H1 (cell line): ENCODE measurements around the gene NPNT. TPM values are rescaled to one million over a fixed set of nuclear protein-coding genes. Genes with fewer than 3 reads are reported as not detected.

ENCODE experiments used
- CTCF ChIA-PET: fragments of 300-600 bp; sonication (Branson Sonifier 250); formaldehyde crosslinking; loops from one replicate; lab custom pipeline; 2021; ENCODE audit not compliant: partially characterized antibody; lab: Charles Lee
- POLR2A ChIA-PET: fragments of 300-600 bp; sonication (Branson Sonifier 250); formaldehyde crosslinking; loops from one replicate; lab custom pipeline; 2021; ENCODE audit warnings: inconsistent platforms; ENCODE audit not compliant: partially characterized antibody; lab: Charles Lee
- DNase-seq, 2 experiments: peaks; one replicate each; pipeline versions ENCODE4 v3.0.0 to v3.0.0-alpha.2; 2010 to 2022; ENCODE audit warnings: low spot score in 2 of 2, low read depth in 1 of 2, mixed read lengths in 1 of 2
- FAIRE-seq: peaks from 2 replicates; lab custom pipeline; 2011; peaks lifted over from hg19 to GRCh38; lab: Jason Lieb, UNC
- H2AFZ ChIP-seq: 2 replicates; pipeline ENCODE4 v1.8.1; 2012; ENCODE audit warnings: low read length, inconsistent platforms
- H2AK5ac ChIP-seq: 2 replicates; pipeline ENCODE4 v1.6.1; 2013; ENCODE audit warnings: low read depth, low read length
- H2BK120ac ChIP-seq: replicated peaks from 2 replicates; pipeline ENCODE3; 2013; ENCODE audit warnings: low read depth, low read length, inconsistent platforms
- H2BK12ac ChIP-seq: 2 replicates; pipeline ENCODE4 v1.6.1; 2013; ENCODE audit warnings: low read depth, low read length
- H2BK15ac ChIP-seq: 2 replicates; pipeline ENCODE4 v1.6.1; 2013; ENCODE audit warnings: low read length
- H2BK20ac ChIP-seq: 2 replicates; pipeline ENCODE4 v1.6.1; 2013; ENCODE audit warnings: low read length
- H2BK5ac ChIP-seq: 2 replicates; pipeline ENCODE4 v1.6.1; 2013; ENCODE audit warnings: low read depth, low read length
- H3K14ac ChIP-seq: 2 replicates; pipeline ENCODE4 v1.6.1; 2013; ENCODE audit warnings: inconsistent platforms; ENCODE audit not compliant: insufficient read length
- H3K18ac ChIP-seq: 2 replicates; pipeline ENCODE4 v1.6.1; 2013; ENCODE audit warnings: low read length; ENCODE audit errors: extremely low read depth
- H3K23ac ChIP-seq: 2 replicates; pipeline ENCODE4 v1.6.1; 2013; ENCODE audit warnings: inconsistent platforms; ENCODE audit not compliant: insufficient read length
- H3K23me2 ChIP-seq: 2 replicates; pipeline ENCODE4 v1.6.1; 2013; ENCODE audit warnings: low read depth, low read length
- H3K27ac ChIP-seq: 2 replicates; pipeline ENCODE4 v1.6.1; 2011; ENCODE audit warnings: low read depth, low read length, inconsistent platforms
- H3K27me3 ChIP-seq, 4 experiments: replicated peaks in 1 of 4; 1 replicate in 1 of 4; 2 replicates in 3 of 4; pipeline versions ENCODE4 v1.6.1 to v1.8.1; 2011 to 2013; ENCODE audit warnings: low read length in 3 of 4, mild to moderate bottlenecking in 3 of 4, inconsistent platforms in 2 of 4, mixed read lengths in 2 of 4, moderate library complexity in 1 of 4; ENCODE audit not compliant: control insufficient read depth in 3 of 4, insufficient read depth in 3 of 4; ENCODE audit errors: extremely low read depth in 1 of 4
- H3K36me3 ChIP-seq, 4 experiments: 2 replicates each; pipeline versions ENCODE4 v1.6.1 to v1.8.1; 2011 to 2013; ENCODE audit warnings: mild to moderate bottlenecking in 4 of 4, low read length in 3 of 4, moderate library complexity in 2 of 4, control low read depth in 1 of 4, inconsistent platforms in 1 of 4; ENCODE audit not compliant: insufficient read depth in 4 of 4, control insufficient read depth in 2 of 4
- H3K4ac ChIP-seq: replicated peaks from 2 replicates; pipeline ENCODE3; 2013; ENCODE audit warnings: low read length, low read depth, mixed read lengths, inconsistent platforms; ENCODE audit not compliant: insufficient read length
- H3K4me1 ChIP-seq, 4 experiments: replicated peaks in 1 of 4; 1 replicate in 1 of 4; 2 replicates in 3 of 4; pipeline versions ENCODE4 v1.6.1 to v1.8.1; 2011 to 2013; ENCODE audit warnings: low read length in 3 of 4, inconsistent platforms in 2 of 4, mixed read lengths in 1 of 4; ENCODE audit not compliant: insufficient read depth in 4 of 4, control insufficient read depth in 3 of 4
- H3K4me2 ChIP-seq, 2 experiments: 2 replicates each; pipeline versions ENCODE4 v1.6.1 to v1.8.1; 2011 to 2013; ENCODE audit warnings: low read depth in 2 of 2, low read length in 2 of 2, control low read depth in 1 of 2, inconsistent platforms in 1 of 2, mild to moderate bottlenecking in 1 of 2; ENCODE audit not compliant: insufficient read depth in 1 of 2
- H3K4me3 ChIP-seq, 4 experiments: fragments of 200-600, 300-600 bp in 1 of 4; sonication (generic), shearing (Covaris generic), sonication (Bioruptor Twin) in 1 of 4; 2 replicates each; pipeline versions ENCODE4 v1.5.1 to v1.8.1; 2011 to 2016; ENCODE audit warnings: low read length in 4 of 4, low read depth in 3 of 4, control low read depth in 2 of 4, inconsistent platforms in 2 of 4, mild to moderate bottlenecking in 2 of 4, mixed read lengths in 1 of 4, moderate library complexity in 1 of 4; ENCODE audit not compliant: insufficient read depth in 2 of 4; ENCODE audit errors: extremely low read depth in 1 of 4
- H3K56ac ChIP-seq: replicated peaks from 2 replicates; pipeline ENCODE3; 2013; ENCODE audit warnings: low read depth, mild to moderate bottlenecking, mixed read lengths, low read length, inconsistent platforms; ENCODE audit not compliant: insufficient read length
- H3K79me1 ChIP-seq: 2 replicates; pipeline ENCODE4 v1.6.1; 2013; ENCODE audit warnings: low read depth, low read length, control low read depth
- H3K79me2 ChIP-seq, 2 experiments: 2 replicates each; pipeline versions ENCODE4 v1.6.1 to v1.8.1; 2012 to 2013; ENCODE audit warnings: low read length in 2 of 2, mild to moderate bottlenecking in 2 of 2, inconsistent platforms in 1 of 2; ENCODE audit not compliant: insufficient read depth in 2 of 2, control insufficient read depth in 1 of 2
- H3K9ac ChIP-seq, 4 experiments: replicated peaks in 1 of 4; 1 replicate in 1 of 4; 2 replicates in 3 of 4; pipeline versions ENCODE4 v1.6.1 to v1.8.1; 2011 to 2013; ENCODE audit warnings: low read depth in 3 of 4, low read length in 3 of 4, control low read depth in 2 of 4, mild to moderate bottlenecking in 2 of 4, moderate library complexity in 2 of 4, inconsistent platforms in 1 of 4; ENCODE audit errors: extremely low read depth in 1 of 4
- H3K9me3 ChIP-seq, 2 experiments: 2 replicates each; pipeline versions ENCODE4 v1.6.1 to v1.8.1; 2012 to 2013; ENCODE audit warnings: mild to moderate bottlenecking in 2 of 2, moderate library complexity in 2 of 2, control low read depth in 1 of 2, inconsistent platforms in 1 of 2, low read depth in 1 of 2, low read length in 1 of 2, mixed read lengths in 1 of 2; ENCODE audit not compliant: insufficient read depth in 2 of 2
- H4K20me1 ChIP-seq, 2 experiments: replicated peaks in 1 of 2; 2 replicates each; pipeline versions ENCODE3 to v1.8.1; 2011 to 2013; ENCODE audit warnings: inconsistent platforms in 2 of 2, low read length in 2 of 2, mild to moderate bottlenecking in 1 of 2; ENCODE audit not compliant: insufficient read depth in 2 of 2, control insufficient read depth in 1 of 2
- H4K5ac ChIP-seq: 2 replicates; pipeline ENCODE4 v1.6.1; 2013; ENCODE audit warnings: low read length, low read depth, mixed read lengths, inconsistent platforms; ENCODE audit not compliant: insufficient read length
- H4K8ac ChIP-seq: 2 replicates; pipeline ENCODE4 v1.8.0; 2013; ENCODE audit warnings: mild to moderate bottlenecking, moderate library complexity, low read length, inconsistent platforms; ENCODE audit not compliant: insufficient read depth; ENCODE audit errors: extremely low read depth
- H4K91ac ChIP-seq: replicated peaks from 2 replicates; pipeline ENCODE3; 2013; ENCODE audit warnings: low read length, mixed read lengths, inconsistent platforms; ENCODE audit not compliant: insufficient read length
- ASH2L ChIP-seq: fragments of 200-600, 300-600 bp; sonication (generic); IDR thresholded peaks from one replicate; pipeline ENCODE4 v1.7.1; 2017; ENCODE audit warnings: low read length
- BACH1 ChIP-seq: IDR thresholded peaks from 2 replicates; pipeline ENCODE4 v1.6.1; 2012; ENCODE audit warnings: low read length, improper control_type of control experiment
- CREB1 ChIP-seq: IDR thresholded peaks from 2 replicates; pipeline ENCODE4 v1.6.1; 2012; ENCODE audit warnings: inconsistent platforms
- HDAC2 ChIP-seq, 2 experiments: fragments of 300-600 bp in 1 of 2; sonication (generic) in 1 of 2; IDR thresholded peaks; 2 replicates each; pipeline ENCODE4 v1.6.1; 2011 to 2012; ENCODE audit warnings: low read depth in 2 of 2, low read length in 2 of 2, mild to moderate bottlenecking in 2 of 2, moderate library complexity in 2 of 2, borderline replicate concordance in 1 of 2, inconsistent platforms in 1 of 2
- JUN ChIP-seq: IDR thresholded peaks from 2 replicates; pipeline ENCODE4 v1.6.1; 2011; ENCODE audit warnings: low read depth, mild to moderate bottlenecking, improper control_type of control experiment, low read length
- KDM4A ChIP-seq: IDR thresholded peaks from one replicate; pipeline ENCODE4 v1.7.1; 2012; ENCODE audit warnings: low read depth, mild to moderate bottlenecking, moderate library complexity, low read length, inconsistent platforms; ENCODE audit not compliant: severe bottlenecking
- KDM5A ChIP-seq: fragments of 200-600 bp; IDR thresholded peaks from 2 replicates; pipeline ENCODE4 v1.7.1; 2012; ENCODE audit warnings: mild to moderate bottlenecking, low read length, inconsistent platforms, mixed read lengths
- POLR2AphosphoS5 ChIP-seq: IDR thresholded peaks from 2 replicates; pipeline ENCODE4 v1.6.1; 2011; ENCODE audit warnings: low read depth, low read length
- SAP30 ChIP-seq: fragments of 300-600 bp; sonication (generic); IDR thresholded peaks from 2 replicates; pipeline ENCODE4 v1.7.1; 2012; ENCODE audit warnings: low read length, moderate library complexity, mild to moderate bottlenecking, inconsistent platforms; ENCODE audit not compliant: insufficient read depth, insufficient replicate concordance
- SRF ChIP-seq: IDR thresholded peaks from 2 replicates; pipeline ENCODE4 v1.6.1; 2011; ENCODE audit warnings: mild to moderate bottlenecking, low read depth, low read length, moderate library complexity
- SUZ12 ChIP-seq: fragments of 200-600 bp; sonication (generic); IDR thresholded peaks from 2 replicates; pipeline ENCODE4 v1.6.1; 2012; ENCODE audit warnings: mild to moderate bottlenecking, inconsistent platforms, low read length, moderate library complexity, mixed read lengths
- TAF7 ChIP-seq: optimal IDR thresholded peaks from 2 replicates; pipeline ENCODE3; 2011; ENCODE audit warnings: low read depth, mild to moderate bottlenecking, inconsistent platforms, low read length, moderate library complexity, borderline replicate concordance
- whole genome bisulfite sequencing, 2 experiments: shearing (Covaris generic) in 1 of 2; methylation state at CpG; one replicate each; pipeline versions ENCODE4 v1.1.6 to v1.1.7; 2013 to 2015; ENCODE audit warnings: low lambda C conversion rate in 2 of 2, mixed read lengths in 2 of 2, inconsistent platforms in 1 of 2, low coverage in 1 of 2, missing lambda C conversion rate in 1 of 2; ENCODE audit not compliant: insufficient replicate concordance in 2 of 2, insufficient coverage in 1 of 2, insufficient read length in 1 of 2; ENCODE audit errors: extremely low coverage in 1 of 2, missing lambda C conversion rate in 1 of 2; 5-methylcytosine and 5-hydroxymethylcytosine counted together
- polyA plus RNA-seq, 7 experiments: library from polyadenylated mRNA; depleted of rRNA in 3 of 7; stranded (reverse) in 5 of 7; unstranded in 2 of 7; fragments of >200 nt in 5 of 7; fragments of 200-250 nt in 2 of 7; gene quantifications; 1 replicate in 5 of 7; 2 replicates in 1 of 7; 4 replicates in 1 of 7; pipeline versions ENCODE4 v1.2.1 to v1.2.3, GENCODE V29; 2011 to 2013; ENCODE audit warnings: missing spikeins in 2 of 7, mixed read lengths in 2 of 7
- total RNA-seq: library from RNA; stranded (reverse); fragmentation: NEBNext Ultra II Directional; extraction: Animal tissue kit (Norgen Biotek cat#: 25700); gene quantifications from 2 replicates; pipeline ENCODE4 v1.2.1, GENCODE V29; 2021

NPNT gene
- total and polyA plus RNA-seq, 2 of the 8 experiments (the other 6 are each of a cell fraction or from before 2014, with no cell fraction given) = 0.24 to 0.97 TPM

GRCh38 chr4:105896984-105897775 lies 1.9 kb downstream of the NPNT start:
- Histone ChIP-seq H3K23ac (no peak overlapping the region), H3K79me2 (no peaks in the 10 kb centered on the region), H3K4me1 (peaks cover 0 to 9% (median 5%) of the 10 kb centered on the region in 4 experiments; a peak in 4 of 7 replicates), H2AK5ac (no peak overlapping the region), H3K9ac (no peak overlapping the region), H2AFZ (no peak overlapping the region), H3K27ac (no peak overlapping the region), H3K23me2 (peaks cover 17% of the 10 kb centered on the region; the same call in 1 of the 2 replicates), H3K56ac (no peak overlapping the region), H2BK12ac (no peak overlapping the region), H2BK5ac (no peak overlapping the region), H3K18ac (no peak overlapping the region), H4K20me1 (no peaks in the 10 kb centered on the region), H3K9me3 (no peaks in the 10 kb centered on the region), H3K4ac (no peak overlapping the region), H2BK15ac (no peak overlapping the region), H4K8ac (no peak overlapping the region), H4K5ac (no peak overlapping the region), H3K79me1 (no peaks in the 10 kb centered on the region), H3K4me3 (peak overlapping the region in 1 of 4 experiments; percentile 78; a peak in 2 of 8 replicates), H2BK120ac (no peak overlapping the region), H4K91ac (no peak overlapping the region), H3K36me3 (no peaks in the 10 kb centered on the region), H3K27me3 (peaks cover 19 to 52% (median 38%) of the 10 kb centered on the region in 4 experiments), H3K14ac (no peak overlapping the region), H3K4me2 (peak overlapping the region in 1 of 2 experiments; percentile 77; a peak in 1 of 4 replicates), H2BK20ac (no peak overlapping the region)
- ChIA-PET CTCF (no interaction called here), POLR2A (interaction anchor here (0.7 kb wide), 1 partner anchor 312 kb away, joined by 3 read pairs; no protein-coding TSS in a partner anchor)
- FAIRE-seq (no peak), DNase-seq (no peak)
- 40% methylated on average over 3 of the region's 3 CpGs; no CpG with 5 or more reads in 1 of the 2 experiments for WGBS, 2 experiments
- TF ChIP-seq BACH1 (no peak), SRF (no peak), CREB1 (no peak), KDM5A (no peak), POLR2AphosphoS5 (no peak), SUZ12 (no peak), HDAC2 (IDR thresholded peaks at IDR 0.05; ENCODE audit: borderline replicate concordance in 1 of 2, low read depth in 2 of 2, low read length in 2 of 2) (no peak), SAP30 (no peak), ASH2L (no peak), JUN (no peak), KDM4A (no peak), TAF7 (no peak)
